T-cell (primary cell): ENCODE results near the gene LAG3. TPM values are rescaled to one million over a fixed set of nuclear protein-coding genes. Genes with fewer than 3 reads are reported as not detected.

Source experiments
- ATAC-seq, 4 experiments: fragments of 200-7000 bp in 3 of 4; fragments of 150-1000 bp in 1 of 4; cut with Tn5 transposase; replicated peaks in 1 of 4; 1 replicate in 3 of 4; 2 replicates in 1 of 4; pipeline ENCODE4 v1.10.0; 2021; ENCODE audit warnings: moderate library complexity in 3 of 4, mild to moderate bottlenecking in 2 of 4, moderate number of reproducible peaks in 1 of 4
- CTCF ChIA-PET, 2 donors: fragments of 300-600 bp; sonication (Branson Sonifier 250); formaldehyde crosslinking; loops; one replicate each; lab custom pipeline; 2022; ENCODE audit warnings: antibody characterized with exemption in 2 of 2; lab: Charles Lee
- POLR2A ChIA-PET, 2 donors: fragments of 300-600 bp; sonication (Branson Sonifier 250); formaldehyde crosslinking; loops; one replicate each; lab custom pipeline; 2022; ENCODE audit warnings: antibody characterized with exemption in 2 of 2; lab: Charles Lee
- DNase-seq, 35 experiments: peaks; one replicate each; pipeline versions ENCODE4 v3.0.0 to v3.0.0-alpha.2; 2013 to 2023
- H3K27ac ChIP-seq: one replicate; pipeline ENCODE4 v1.5.1; 2013; ENCODE audit warnings: low read length
- H3K27me3 ChIP-seq, 2 experiments: replicated peaks in 1 of 2; 1 replicate in 1 of 2; 2 replicates in 1 of 2; pipeline versions ENCODE4 v1.6.1 to v1.7.0; 2013; ENCODE audit warnings: low read length in 1 of 2, mixed read lengths in 1 of 2; ENCODE audit not compliant: control insufficient read depth in 2 of 2, insufficient read depth in 2 of 2; ENCODE audit errors: extremely low read depth in 1 of 2
- H3K36me3 ChIP-seq, 2 donors: 1 replicate in 1 of 2; 2 replicates in 1 of 2; pipeline versions ENCODE4 v1.6.1 to v1.7.0; 2013; ENCODE audit warnings: low read length in 1 of 2; ENCODE audit not compliant: control insufficient read depth in 2 of 2, insufficient read depth in 1 of 2; ENCODE audit errors: extremely low read depth in 1 of 2
- H3K4me1 ChIP-seq, 2 experiments: 1 replicate in 1 of 2; 2 replicates in 1 of 2; pipeline versions ENCODE4 v1.6.1 to v1.7.0; 2013; ENCODE audit warnings: low read length in 2 of 2, mixed read lengths in 1 of 2; ENCODE audit not compliant: insufficient read depth in 2 of 2, control insufficient read depth in 1 of 2; ENCODE audit errors: extremely low read depth in 1 of 2
- H3K4me3 ChIP-seq, 2 donors: 1 replicate in 1 of 2; 2 replicates in 1 of 2; pipeline versions ENCODE4 v1.5.1 to v1.7.0; 2013; ENCODE audit warnings: mild to moderate bottlenecking in 2 of 2, low read length in 1 of 2, moderate library complexity in 1 of 2; ENCODE audit not compliant: control insufficient read depth in 1 of 2; ENCODE audit errors: extremely low read depth in 1 of 2
- H3K9me3 ChIP-seq: 2 replicates; pipeline ENCODE4 v1.7.0; 2013
- H3K27ac Mint-ChIP-seq, 2 donors: one replicate each; pipeline ENCODE4 v1.8.0; 2020 to 2021; ENCODE audit warnings: mild to moderate bottlenecking in 2 of 2, mixed read lengths in 2 of 2
- H3K27me3 Mint-ChIP-seq, 2 donors: one replicate each; pipeline ENCODE4 v1.8.0; 2021 to 2022; ENCODE audit warnings: mixed read lengths in 2 of 2
- H3K36me3 Mint-ChIP-seq: one replicate; pipeline ENCODE4 v1.8.0; 2021; ENCODE audit warnings: mixed read lengths
- H3K4me1 Mint-ChIP-seq, 3 donors: one replicate each; pipeline ENCODE4 v1.8.0; 2020 to 2022; ENCODE audit warnings: mixed read lengths in 3 of 3, mild to moderate bottlenecking in 1 of 3
- H3K4me3 Mint-ChIP-seq, 3 donors: one replicate each; pipeline ENCODE4 v1.8.0; 2020 to 2022; ENCODE audit warnings: mild to moderate bottlenecking in 3 of 3, mixed read lengths in 3 of 3, moderate library complexity in 3 of 3
- H3K9me3 Mint-ChIP-seq, 3 donors: one replicate each; pipeline ENCODE4 v1.8.0; 2020 to 2022; ENCODE audit warnings: mixed read lengths in 3 of 3
- WGBS: methylation state at CpG from one replicate; pipeline ENCODE4 v1.1.5; 2013; ENCODE audit warnings: missing lambda C conversion rate; ENCODE audit not compliant: insufficient coverage; 5-methylcytosine and 5-hydroxymethylcytosine counted together
- total RNA-seq, 35 experiments: library from RNA in 6 of 35; stranded (reverse) in 6 of 35; fragments of 120-200 nt in 1 of 35; gene quantifications; one replicate each; pipeline versions ENCODE4 v1.2.1 to v1.2.4 and lab custom pipeline; 2013 to 2026

The LAG3 gene
- total RNA-seq, 5 donors from 2014 or later (not counting 1 experiment from before 2014, with no cell fraction given), result 3.7 to 10.6 (median 7.3) TPM

- ChIA-PET CTCF (interaction anchor here (0.5 to 1.6 kb wide), 3 partner anchors 13 to 24 kb away, joined by 3 to 7 read pairs (median 3); no protein-coding TSS in a partner anchor), POLR2A (no interaction called here)
- peaks cover 41 to 69% (median 60%) of the 10 kb centered on the region in 3 donors for H3K4me1 Mint-ChIP-seq
- Histone ChIP-seq H3K27me3 (peaks cover 0 to 77% of the 10 kb centered on the region in 2 experiments), H3K36me3 (no peaks in the 10 kb centered on the region), H3K27ac (no peak overlapping the region), H3K4me1 (peaks cover 18 to 76% of the 10 kb centered on the region in 2 experiments), H3K4me3 (no peak overlapping the region), H3K9me3 (no peaks in the 10 kb centered on the region)
- no peaks in the 10 kb centered on the region for H3K36me3 Mint-ChIP-seq
- peak overlapping the region in 1 of 2 donors; percentile 5 for H3K27ac Mint-ChIP-seq
- no CpG with 5 or more reads among the region's 6 CpGs for WGBS
- ATAC-seq (no peak), DNase-seq (no peak)
- peak overlapping the region in 1 of 3 donors; percentile 29 for H3K4me3 Mint-ChIP-seq
- no peaks in the 10 kb centered on the region for H3K9me3 Mint-ChIP-seq
- H3K27me3 Mint-ChIP-seq, result peaks cover 41 to 50% of the 10 kb centered on the region in 2 donors
These were observed 3.8 kb upstream of the LAG3 start for GRCh38 chr12:6768437-6768914.

DNA sequence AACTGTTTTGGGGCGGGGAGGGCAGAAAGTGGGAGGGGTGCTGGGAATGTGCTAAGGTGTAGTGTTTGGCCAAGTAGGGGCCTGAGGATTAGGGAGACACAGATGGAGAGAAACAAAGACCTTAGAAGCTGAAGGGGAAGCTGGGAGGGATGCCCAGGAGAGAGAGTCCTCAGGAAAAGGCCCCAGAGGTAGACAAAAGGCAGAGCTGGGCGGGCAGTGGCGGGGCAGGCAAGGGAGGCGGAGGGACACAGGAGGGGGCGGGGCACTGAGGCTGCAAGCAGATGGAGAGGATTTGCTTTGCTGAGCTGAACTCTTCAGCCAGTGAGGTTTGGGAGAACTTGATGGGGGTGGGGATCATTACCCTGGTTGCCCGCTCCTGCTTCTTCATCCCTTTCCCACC, 3.3 kb upstream of the LAG3 start:
- WGBS, result 83% methylated on average over 2 of the region's 6 CpGs
- Histone ChIP-seq H3K9me3 (no peaks in the 10 kb centered on the region), H3K36me3 (no peaks in the 10 kb centered on the region), H3K27ac (no peak overlapping the region), H3K4me3 (no peak overlapping the region), H3K4me1 (peaks cover 18 to 76% of the 10 kb centered on the region in 2 experiments), H3K27me3 (peaks cover 0 to 77% of the 10 kb centered on the region in 2 experiments)
- Mint-ChIP-seq H3K4me3 (no peak overlapping the region), H3K9me3 (no peaks in the 10 kb centered on the region), H3K36me3 (no peaks in the 10 kb centered on the region), H3K4me1 (peaks cover 42 to 71% (median 60%) of the 10 kb centered on the region in 3 donors), H3K27ac (peak overlapping the region in 1 of 2 donors; percentile 5), H3K27me3 (peaks cover 41 to 50% of the 10 kb centered on the region in 2 donors)
- DNase-seq (no peak), ATAC-seq (no peak)
- ChIA-PET POLR2A (no interaction called here), CTCF (interaction anchor here (0.6 to 1.6 kb wide), 3 partner anchors 12 to 141 kb away, joined by 3 to 4 read pairs (median 3); no protein-coding TSS in a partner anchor)

- Histone ChIP-seq H3K36me3 (no peaks in the 10 kb centered on the region), H3K27ac (no peak overlapping the region), H3K4me3 (no peak overlapping the region), H3K9me3 (no peaks in the 10 kb centered on the region), H3K4me1 (peaks cover 18 to 76% of the 10 kb centered on the region in 2 experiments), H3K27me3 (peaks cover 0 to 77% of the 10 kb centered on the region in 2 experiments)
- H3K27me3 Mint-ChIP-seq, result peaks cover 36 to 54% of the 10 kb centered on the region in 2 donors
- no peak overlapping the region for H3K27ac Mint-ChIP-seq
- no CpG with 5 or more reads among the region's 4 CpGs for WGBS
- ChIA-PET POLR2A (no interaction called here), CTCF (no interaction called here)
- ATAC-seq (no peak), DNase-seq (no peak)
- H3K4me1 Mint-ChIP-seq, result peaks cover 42 to 71% (median 60%) of the 10 kb centered on the region in 3 donors
- peak overlapping the region in 1 of 3 donors; percentile 27 for H3K4me3 Mint-ChIP-seq
- no peaks in the 10 kb centered on the region for H3K9me3 Mint-ChIP-seq
- no peaks in the 10 kb centered on the region for H3K36me3 Mint-ChIP-seq
These were observed 2.7 kb upstream of the LAG3 start for GRCh38 chr12:6769666-6770065.

DNA sequence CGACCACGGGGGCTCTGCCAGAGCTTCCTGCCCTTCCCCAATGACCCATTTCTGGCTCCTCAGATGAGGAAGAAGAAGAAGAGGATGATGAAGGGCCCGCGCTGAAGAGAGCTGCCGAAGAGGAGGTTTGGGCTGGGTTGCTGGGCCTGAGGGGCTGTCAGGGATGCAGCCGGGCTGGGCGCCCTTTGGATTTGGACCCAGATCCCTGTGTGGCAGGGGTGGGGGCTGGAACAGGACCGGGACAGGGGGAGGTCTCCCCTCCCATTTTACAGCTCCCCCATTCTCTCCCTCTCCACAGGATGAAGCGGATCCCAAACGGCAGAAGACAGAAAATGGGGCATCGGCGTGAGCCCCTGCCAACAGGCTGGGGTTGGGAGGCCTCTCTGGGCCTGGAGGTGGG, 2.2 kb upstream of the LAG3 start:
- Mint-ChIP-seq H3K4me1 (peaks cover 45 to 72% (median 60%) of the 10 kb centered on the region in 3 donors), H3K4me3 (peak overlapping the region in 1 of 3 donors; percentile 27), H3K27me3 (peaks cover 37 to 55% of the 10 kb centered on the region in 2 donors), H3K36me3 (no peaks in the 10 kb centered on the region), H3K27ac (no peak overlapping the region), H3K9me3 (no peaks in the 10 kb centered on the region)
- ChIA-PET POLR2A (no interaction called here), CTCF (no interaction called here)
- Histone ChIP-seq H3K36me3 (no peaks in the 10 kb centered on the region), H3K4me1 (peaks cover 16 to 76% of the 10 kb centered on the region in 2 experiments), H3K27ac (no peak overlapping the region), H3K9me3 (no peaks in the 10 kb centered on the region), H3K4me3 (no peak overlapping the region), H3K27me3 (peaks cover 0 to 78% of the 10 kb centered on the region in 2 experiments)
- WGBS, result 50% methylated on average over 2 of the region's 12 CpGs
- DNase-seq, result no peak
- no peak for ATAC-seq

- ATAC-seq (no peak), DNase-seq (no peak)
- CTCF ChIA-PET, result interaction anchor here in 1 of 2 donors (0.6 to 1.5 kb wide), 2 partner anchors 17 to 81 kb away, joined by 3 read pairs; partner anchors contain the start of gene ZNF384
- peak overlapping the region; percentile 18 for H3K27ac ChIP-seq
- WGBS, result no CpG with 5 or more reads among the region's 10 CpGs
- H3K27ac Mint-ChIP-seq, result peak overlapping the region in 1 of 2 donors; percentile 23
- H3K27me3 Mint-ChIP-seq, result peaks cover 32 to 53% of the 10 kb centered on the region in 2 donors
- H3K4me1 ChIP-seq, result peaks cover 13 to 76% of the 10 kb centered on the region in 2 experiments
- no peak overlapping the region for H3K4me3 Mint-ChIP-seq
- H3K9me3 ChIP-seq, result no peaks in the 10 kb centered on the region
- H3K4me3 ChIP-seq, result no peak overlapping the region
- H3K27me3 ChIP-seq, result peaks cover 0 to 78% of the 10 kb centered on the region in 2 experiments
- no peaks in the 10 kb centered on the region for H3K9me3 Mint-ChIP-seq
- peaks cover 45 to 72% (median 59%) of the 10 kb centered on the region in 3 donors for H3K4me1 Mint-ChIP-seq
- H3K36me3 Mint-ChIP-seq, result no peaks in the 10 kb centered on the region
- POLR2A ChIA-PET, result interaction anchor here in 1 of 2 donors (0.6 kb wide), 1 partner anchor 28 kb away, joined by 3 read pairs; no protein-coding TSS in a partner anchor
- H3K36me3 ChIP-seq, result no peaks in the 10 kb centered on the region
These were observed 1.7 kb upstream of the LAG3 start for GRCh38 chr12:6770600-6770999.

DNA sequence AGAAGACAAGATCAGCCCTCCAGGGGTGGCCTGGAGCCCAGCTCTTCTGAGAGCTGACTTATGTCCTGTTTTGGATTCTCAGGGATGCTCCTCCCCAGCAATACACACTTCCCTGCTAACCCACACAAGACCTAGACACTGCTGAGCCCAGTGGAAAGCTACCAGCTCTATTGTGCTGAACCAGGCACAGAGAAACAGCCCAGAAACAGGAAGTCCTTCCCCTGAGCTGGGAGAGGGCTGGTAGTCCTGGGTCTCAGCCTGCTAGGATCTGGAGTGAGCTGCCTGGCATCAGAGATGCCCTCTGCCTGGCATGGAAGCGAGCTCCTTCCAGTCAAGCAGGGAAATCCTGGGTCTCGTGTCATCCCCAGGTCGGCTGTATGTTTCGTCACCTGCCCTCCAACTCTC, 1.2 kb upstream of the LAG3 start:
- H3K36me3 Mint-ChIP-seq, result no peaks in the 10 kb centered on the region
- 86% methylated on average over 4 of the region's 4 CpGs for WGBS
- Histone ChIP-seq H3K36me3 (no peaks in the 10 kb centered on the region), H3K4me3 (no peak overlapping the region), H3K4me1 (peaks cover 9 to 76% of the 10 kb centered on the region in 2 experiments), H3K9me3 (no peaks in the 10 kb centered on the region), H3K27ac (peak overlapping the region; percentile 18), H3K27me3 (peaks cover 0 to 73% of the 10 kb centered on the region in 2 experiments)
- H3K4me1 Mint-ChIP-seq, result peaks cover 44 to 69% (median 55%) of the 10 kb centered on the region in 3 donors
- H3K27me3 Mint-ChIP-seq, result peaks cover 32 to 52% of the 10 kb centered on the region in 2 donors
- ChIA-PET POLR2A (interaction anchor here in 1 of 2 donors (0.6 kb wide), 1 partner anchor 28 kb away, joined by 3 read pairs; no protein-coding TSS in a partner anchor), CTCF (interaction anchor here (0.6 to 1.5 kb wide), 4 partner anchors 10 to 82 kb away, joined by 3 read pairs; partner anchors contain the start of gene ZNF384 (in 1 of the 2))
- peak overlapping the region; percentile 23 to 34 for H3K27ac Mint-ChIP-seq
- peak overlapping the region in 1 of 3 donors; percentile 79 for H3K4me3 Mint-ChIP-seq
- DNase-seq, result no peak
- ATAC-seq, result no peak
- no peaks in the 10 kb centered on the region for H3K9me3 Mint-ChIP-seq
